SK-N-SH treated with all-trans-retinoic acid at 6 μM for 48 hours (cell line): ENCODE measurements around the gene PTPRG.

Source experiments
- ARNTL ChIP-seq: fragments of 450-650 bp; formaldehyde crosslinking; IDR thresholded peaks from 2 replicates; pipeline ENCODE4 v1.5.0; 2020; ENCODE audit warnings: low read depth, mild to moderate bottlenecking, moderate library complexity, borderline replicate concordance
- OSR1 ChIP-seq: fragments of 250-450 bp; sonication (Bioruptor Pico); IDR thresholded peaks from 2 replicates; pipeline ENCODE4 v1.8.0; 2022; ENCODE audit warnings: moderate library complexity, mild to moderate bottlenecking, inconsistent platforms
- RARB ChIP-seq: fragments of 250-450 bp; sonication (Bioruptor Pico); IDR thresholded peaks from 2 replicates; pipeline ENCODE4 v1.8.0; 2021; ENCODE audit warnings: mild to moderate bottlenecking, moderate library complexity
- SNAI2 ChIP-seq: fragments of 250-450 bp; sonication (Bioruptor Pico); IDR thresholded peaks from 2 replicates; pipeline ENCODE4 v1.5.0; 2020; ENCODE audit warnings: mild to moderate bottlenecking, moderate library complexity
- ZFP30 ChIP-seq: fragments of 450-650 bp; formaldehyde crosslinking; IDR thresholded peaks from 2 replicates; pipeline ENCODE4 v1.5.0; 2022; ENCODE audit warnings: mild to moderate bottlenecking, moderate library complexity
- TF ChIP-seq, protein P1 (sequence below): fragments of 250-450 bp; sonication (Bioruptor Pico); IDR thresholded peaks from 2 replicates; pipeline ENCODE4 v1.8.0; 2020; ENCODE audit warnings: mild to moderate bottlenecking, moderate library complexity, borderline replicate concordance
- TF ChIP-seq, protein P2 (sequence below): fragments of 250-450 bp; sonication (Bioruptor Pico); IDR thresholded peaks from 2 replicates; pipeline ENCODE4 v1.5.0; 2020; ENCODE audit warnings: mild to moderate bottlenecking, moderate library complexity

DNA sequence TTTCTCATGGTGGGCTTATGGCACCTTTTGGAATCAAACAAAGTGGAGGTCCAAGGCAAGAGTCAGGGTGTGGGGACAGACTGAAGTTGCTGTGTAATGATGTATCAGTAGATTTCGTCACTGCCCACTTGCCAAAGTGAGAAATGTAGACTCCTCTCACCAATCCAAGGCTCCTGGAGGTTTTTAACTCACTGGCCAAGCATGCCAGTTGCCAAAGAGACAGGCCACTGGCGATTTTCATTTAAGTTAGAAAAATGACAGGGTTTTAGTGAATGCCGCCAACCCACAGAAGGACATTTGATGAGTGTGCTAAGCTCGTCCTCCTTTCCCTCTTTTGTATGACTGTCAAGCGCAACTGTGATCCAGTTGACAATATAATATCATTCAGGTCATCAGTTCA, 602.8 kb downstream of the PTPRG start:
- TF ChIP-seq RARB (CRISPR knock-in tag), result no peak
- TF ChIP-seq ARNTL (CRISPR knock-in tag), result no peak
- TF ChIP-seq, protein P1, sequence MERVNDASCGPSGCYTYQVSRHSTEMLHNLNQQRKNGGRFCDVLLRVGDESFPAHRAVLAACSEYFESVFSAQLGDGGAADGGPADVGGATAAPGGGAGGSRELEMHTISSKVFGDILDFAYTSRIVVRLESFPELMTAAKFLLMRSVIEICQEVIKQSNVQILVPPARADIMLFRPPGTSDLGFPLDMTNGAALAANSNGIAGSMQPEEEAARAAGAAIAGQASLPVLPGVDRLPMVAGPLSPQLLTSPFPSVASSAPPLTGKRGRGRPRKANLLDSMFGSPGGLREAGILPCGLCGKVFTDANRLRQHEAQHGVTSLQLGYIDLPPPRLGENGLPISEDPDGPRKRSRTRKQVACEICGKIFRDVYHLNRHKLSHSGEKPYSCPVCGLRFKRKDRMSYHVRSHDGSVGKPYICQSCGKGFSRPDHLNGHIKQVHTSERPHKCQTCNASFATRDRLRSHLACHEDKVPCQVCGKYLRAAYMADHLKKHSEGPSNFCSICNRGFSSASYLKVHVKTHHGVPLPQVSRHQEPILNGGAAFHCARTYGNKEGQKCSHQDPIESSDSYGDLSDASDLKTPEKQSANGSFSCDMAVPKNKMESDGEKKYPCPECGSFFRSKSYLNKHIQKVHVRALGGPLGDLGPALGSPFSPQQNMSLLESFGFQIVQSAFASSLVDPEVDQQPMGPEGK (CRISPR knock-in tag), result no peak
- TF ChIP-seq, protein P2, sequence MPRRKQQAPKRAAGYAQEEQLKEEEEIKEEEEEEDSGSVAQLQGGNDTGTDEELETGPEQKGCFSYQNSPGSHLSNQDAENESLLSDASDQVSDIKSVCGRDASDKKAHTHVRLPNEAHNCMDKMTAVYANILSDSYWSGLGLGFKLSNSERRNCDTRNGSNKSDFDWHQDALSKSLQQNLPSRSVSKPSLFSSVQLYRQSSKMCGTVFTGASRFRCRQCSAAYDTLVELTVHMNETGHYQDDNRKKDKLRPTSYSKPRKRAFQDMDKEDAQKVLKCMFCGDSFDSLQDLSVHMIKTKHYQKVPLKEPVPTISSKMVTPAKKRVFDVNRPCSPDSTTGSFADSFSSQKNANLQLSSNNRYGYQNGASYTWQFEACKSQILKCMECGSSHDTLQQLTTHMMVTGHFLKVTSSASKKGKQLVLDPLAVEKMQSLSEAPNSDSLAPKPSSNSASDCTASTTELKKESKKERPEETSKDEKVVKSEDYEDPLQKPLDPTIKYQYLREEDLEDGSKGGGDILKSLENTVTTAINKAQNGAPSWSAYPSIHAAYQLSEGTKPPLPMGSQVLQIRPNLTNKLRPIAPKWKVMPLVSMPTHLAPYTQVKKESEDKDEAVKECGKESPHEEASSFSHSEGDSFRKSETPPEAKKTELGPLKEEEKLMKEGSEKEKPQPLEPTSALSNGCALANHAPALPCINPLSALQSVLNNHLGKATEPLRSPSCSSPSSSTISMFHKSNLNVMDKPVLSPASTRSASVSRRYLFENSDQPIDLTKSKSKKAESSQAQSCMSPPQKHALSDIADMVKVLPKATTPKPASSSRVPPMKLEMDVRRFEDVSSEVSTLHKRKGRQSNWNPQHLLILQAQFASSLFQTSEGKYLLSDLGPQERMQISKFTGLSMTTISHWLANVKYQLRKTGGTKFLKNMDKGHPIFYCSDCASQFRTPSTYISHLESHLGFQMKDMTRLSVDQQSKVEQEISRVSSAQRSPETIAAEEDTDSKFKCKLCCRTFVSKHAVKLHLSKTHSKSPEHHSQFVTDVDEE, result no peak
- TF ChIP-seq OSR1 (CRISPR knock-in tag), result no peak
- no peak for TF ChIP-seq SNAI2
- no peak for TF ChIP-seq ZFP30
